AML-193 (cell line): ENCODE measurements around the gene COIL.
"Not testable (repeated sequence)": the region's sequence is repeated elsewhere in the genome, so short reads cannot be mapped to it uniquely, and the experiment has no call there.

ENCODE experiments used
- DNase-seq, 2 experiments: peaks; one replicate each; lab custom pipeline; 2025; lab: John Stamatoyannopoulos, UW

COIL gene

DNA sequence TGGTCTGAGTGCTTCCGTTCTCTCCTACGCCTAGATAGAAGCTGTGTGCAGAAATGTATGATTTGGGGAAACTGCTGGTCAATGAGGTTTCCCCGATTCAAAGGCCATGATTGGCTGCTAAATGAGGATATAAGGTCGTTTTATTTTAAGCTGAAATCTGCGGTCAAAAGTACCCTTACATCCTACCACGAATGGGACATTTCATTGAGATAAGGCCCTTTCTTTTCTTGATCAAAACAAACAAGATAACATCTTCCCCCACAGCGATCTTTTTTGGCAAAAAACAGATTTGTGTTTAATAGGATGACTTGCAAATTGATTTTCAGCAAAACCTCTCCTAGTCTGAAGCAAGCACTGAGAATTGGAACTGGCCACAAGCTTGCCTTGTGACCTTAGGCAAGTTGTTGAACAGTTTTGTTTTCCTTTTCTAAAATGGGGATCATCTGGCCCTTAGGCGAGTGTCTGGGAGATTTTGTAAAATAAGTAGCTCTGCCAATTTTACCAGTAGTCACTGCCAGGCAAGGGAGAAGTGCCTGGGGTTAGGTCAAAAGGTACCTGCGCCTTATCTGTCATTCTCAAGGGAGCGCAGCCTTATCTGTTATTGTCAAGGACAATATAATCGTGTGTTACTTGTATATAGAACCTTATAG lies 17.7 kb upstream of the COIL start:
- peak in 1 of 2 experiments; percentile 33 for DNase-seq

- DNase-seq: peak; percentile 72 to 84
Measured at GRCh38 chr17:56977673-56978395, 17.0 kb upstream of the COIL start, which contains the start of gene SCPEP1. SCPEP1 (plus strand) TSS chr17:56978131; CDS start chr17:56978160, 29 bp downstream.

GRCh38 chr17:56976941-56977608 lies 16.2 kb upstream of the COIL start:
- no peak for DNase-seq

GRCh38 chr17:56975656-56976055 lies 14.8 kb upstream of the COIL start:
- DNase-seq: no peak

GRCh38 chr17:56974055-56974454 lies 13.2 kb upstream of the COIL start:
- no peak for DNase-seq

DNA sequence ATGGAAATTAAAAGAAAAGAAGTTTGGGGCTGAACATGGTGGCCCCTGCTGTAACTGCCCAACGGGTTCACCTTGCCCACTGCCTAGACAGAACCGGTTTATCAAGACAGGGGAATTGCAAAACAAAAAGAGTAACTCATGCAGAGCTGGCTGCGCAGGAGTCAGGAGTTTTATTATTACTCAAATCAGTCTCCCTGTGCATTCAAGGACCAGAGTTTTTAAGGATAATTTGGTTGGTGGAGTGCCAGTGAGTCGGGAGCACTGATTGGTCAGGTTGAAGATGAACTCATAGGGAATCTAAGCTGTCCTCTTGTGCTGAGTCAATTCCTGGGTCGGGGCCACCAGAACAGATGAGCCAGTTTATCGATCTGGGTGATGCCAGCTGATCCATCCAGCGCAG lies 12.7 kb upstream of the COIL start:
- no peak for DNase-seq

GRCh38 chr17:56972111-56972730 lies 11.4 kb upstream of the COIL start:
- DNase-seq: no peak

GRCh38 chr17:56970974-56971373 lies 10.1 kb upstream of the COIL start:
- no peak for DNase-seq

- no peak for DNase-seq
Measured at GRCh38 chr17:56966338-56966737, 5.5 kb upstream of the COIL start.

GRCh38 chr17:56965681-56966080 lies 4.8 kb upstream of the COIL start:
- DNase-seq: not testable (repeated sequence)

DNA sequence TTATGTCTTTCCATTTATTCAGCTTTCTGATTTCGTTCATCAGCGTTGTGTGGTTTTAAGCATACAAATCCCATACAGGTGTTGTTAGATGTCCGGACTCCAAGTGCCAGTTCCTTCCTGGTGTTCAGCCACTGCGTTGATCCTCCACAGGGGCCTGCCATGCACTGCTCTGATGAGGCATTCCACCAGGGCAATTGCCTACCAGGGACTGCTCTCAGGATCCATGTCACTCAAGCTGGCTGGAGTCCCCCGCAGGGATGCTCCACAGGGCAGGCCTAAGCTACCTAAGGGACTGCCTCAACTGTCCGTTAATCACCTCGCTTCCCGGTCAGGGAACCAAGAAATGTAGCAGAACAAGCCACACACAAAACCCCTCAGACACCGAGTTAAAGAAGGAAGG lies 4.4 kb upstream of the COIL start:
- not testable (repeated sequence) for DNase-seq

GRCh38 chr17:56956992-56957391 lies 3.9 kb downstream of the COIL start:
- DNase-seq: no peak

DNA sequence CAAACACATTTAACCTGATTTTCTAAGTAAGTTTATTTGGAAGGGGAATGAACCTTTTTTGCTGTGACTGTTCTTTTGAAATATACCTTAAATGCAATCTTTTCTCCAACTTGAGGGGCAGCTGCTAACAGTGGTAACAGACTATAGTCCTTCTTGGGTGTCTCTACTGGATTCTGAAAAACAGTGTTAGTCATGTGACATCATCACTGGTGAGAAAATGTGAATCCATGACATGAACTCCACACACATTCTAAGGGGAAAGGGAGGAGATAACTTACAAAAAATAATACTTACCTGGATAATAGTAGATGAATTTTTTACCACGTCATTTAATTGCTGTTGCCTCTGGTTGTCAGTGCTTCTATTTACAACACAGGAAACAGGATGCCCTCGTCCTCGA lies 11.3 kb downstream of the COIL start:
- no peak for DNase-seq

GRCh38 chr17:56948491-56948890 lies 12.4 kb downstream of the COIL start:
- DNase-seq: no peak

DNA sequence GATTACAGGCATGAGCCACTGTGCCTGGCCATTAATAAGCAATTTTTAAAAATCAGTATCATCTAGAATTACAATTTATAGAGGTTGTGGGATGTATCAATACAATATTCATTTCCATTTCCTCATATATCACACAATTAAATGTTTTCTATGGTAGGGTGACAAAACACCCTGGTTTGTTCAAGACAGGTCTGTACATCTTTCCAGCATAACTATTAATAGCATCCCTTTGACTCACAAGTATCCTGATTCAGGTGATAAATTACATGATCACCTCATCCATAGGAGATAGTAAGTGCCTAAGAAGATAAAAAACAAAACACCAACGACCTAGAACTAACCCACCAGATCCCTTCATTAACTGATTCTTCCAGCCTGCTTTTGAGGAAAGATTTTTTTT lies 13.1 kb downstream of the COIL start:
- no peak for DNase-seq

DNA sequence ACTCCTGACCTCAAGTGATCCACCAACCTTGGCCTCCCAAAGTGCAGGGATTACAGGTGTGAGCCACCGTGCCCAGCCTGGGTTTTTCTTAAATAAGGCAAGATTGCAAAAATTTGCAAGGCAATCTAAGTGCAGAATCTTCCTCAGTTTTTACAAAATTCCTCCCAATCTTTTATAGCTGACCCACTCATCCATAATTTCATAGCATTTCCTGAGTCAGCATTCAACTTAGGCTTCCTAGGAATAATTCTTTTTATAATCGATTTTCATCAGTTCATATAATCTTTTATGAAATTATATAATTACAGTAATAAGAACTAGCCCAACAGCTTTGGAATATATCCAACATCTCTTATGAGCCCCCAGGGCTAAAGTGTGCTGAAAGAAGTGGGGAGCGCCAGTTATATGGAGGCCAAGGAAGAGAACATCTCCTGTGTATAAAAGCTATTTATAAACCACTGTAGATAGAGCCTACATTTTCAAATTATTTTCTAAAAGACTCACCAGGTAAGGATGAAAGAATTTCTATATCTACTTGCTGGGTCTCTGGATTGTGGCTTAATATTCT lies 14.8 kb downstream of the COIL start:
- DNase-seq: no peak

GRCh38 chr17:56943505-56944125 lies 17.2 kb downstream of the COIL start:
- no peak for DNase-seq

GRCh38 chr17:56939869-56940484 lies 20.9 kb downstream of the COIL start:
- DNase-seq: peak; percentile 80 to 85

- DNase-seq: not testable (repeated sequence)
Measured at GRCh38 chr17:56938206-56938605, 22.6 kb downstream of the COIL start.

DNA sequence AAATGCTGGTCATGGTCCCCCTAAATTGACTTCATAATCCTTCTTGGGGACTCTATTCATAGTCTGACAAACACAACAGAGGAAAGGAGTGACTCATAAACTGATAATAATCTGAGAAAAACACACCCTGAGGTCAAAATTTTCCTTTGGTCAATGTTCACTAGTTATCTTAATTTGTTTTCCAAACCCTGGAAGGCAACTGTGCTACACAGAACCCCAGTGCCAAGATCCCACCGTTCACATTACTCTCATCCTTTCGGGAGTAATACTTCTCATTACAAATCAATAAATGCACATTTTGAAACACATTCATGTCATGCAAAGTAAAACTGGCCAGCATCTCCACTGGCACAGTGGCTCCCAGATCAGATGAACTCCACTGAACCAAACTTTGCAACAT lies 23.2 kb downstream of the COIL start:
- no peak for DNase-seq

DNA sequence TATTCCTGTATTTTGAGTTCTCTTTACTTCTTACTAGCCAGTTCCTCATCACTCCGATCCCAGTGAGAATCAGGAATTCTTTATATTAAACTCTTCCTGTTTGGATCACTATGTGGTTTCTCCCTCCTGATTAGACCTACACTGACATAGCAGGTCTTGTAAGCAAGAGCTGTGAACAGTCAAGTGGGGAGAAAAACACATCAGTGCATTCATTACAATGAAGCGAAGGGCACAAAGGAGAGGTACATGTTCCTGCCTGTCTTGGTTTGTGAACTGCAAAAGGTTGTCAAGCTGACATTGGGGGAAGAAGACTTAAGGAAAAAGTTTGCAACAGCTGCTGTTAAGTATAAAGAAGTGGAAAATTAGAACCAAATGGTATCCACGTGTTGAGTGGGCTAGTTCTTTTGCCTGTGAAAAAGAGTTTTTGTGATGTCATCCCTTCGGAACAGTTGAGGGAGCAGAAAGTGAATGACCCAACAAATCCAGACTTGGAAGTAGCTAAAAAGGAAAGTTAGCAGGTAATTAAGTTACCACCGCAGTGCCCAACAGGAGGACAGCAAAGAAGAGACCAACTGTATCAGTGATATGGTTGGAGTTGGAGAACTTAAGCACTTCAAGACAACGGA lies 24.0 kb downstream of the COIL start:
- DNase-seq: no peak
